ENCODE results near the gene FNTB. TPM values are rescaled to one million over a fixed set of nuclear protein-coding genes. Genes with fewer than 3 reads are reported as not detected.

Gene FNTB
- total RNA-seq, 1 donor, result 3.5 TPM

- Histone ChIP-seq H3K4me3 (ENCODE audit: low read length) (no peak overlapping the region), H3K27me3 (ENCODE audit: insufficient read depth, low read length) (peaks cover 2% of the 10 kb centered on the region), H3K9me3 (ENCODE audit: low read depth, low read length) (no peaks in the 10 kb centered on the region), H3K4me1 (ENCODE audit: insufficient read depth, low read length) (peaks cover 25% of the 10 kb centered on the region)
Measured at GRCh38 chr14:64983439-64984310, 3.0 kb upstream of the FNTB start.

DNA sequence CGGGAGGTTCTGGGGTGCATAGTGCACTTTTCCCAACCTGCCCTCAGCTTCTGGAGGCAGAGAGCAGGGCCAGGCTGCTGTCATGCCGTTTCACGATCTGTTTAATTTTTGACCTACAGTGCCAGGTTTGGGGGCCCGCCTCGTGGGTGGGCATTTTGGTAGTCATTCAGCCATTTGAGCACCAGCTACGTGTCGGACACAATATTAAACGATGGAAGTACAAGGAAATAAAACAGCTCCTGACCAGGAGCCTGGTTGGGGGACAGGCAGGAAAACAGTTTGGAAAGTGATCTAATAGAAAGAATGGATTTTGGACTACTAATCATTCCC is 708 bp downstream of the FNTB start:
- H3K9me3 ChIP-seq (ENCODE audit: low read depth, low read length), result no peaks in the 10 kb centered on the region
- H3K4me1 ChIP-seq (ENCODE audit: insufficient read depth, low read length), result peaks cover 60% of the 10 kb centered on the region
- H3K4me3 ChIP-seq (ENCODE audit: low read length), result peak overlapping the region; percentile 77
- peaks cover 2% of the 10 kb centered on the region for H3K27me3 ChIP-seq (ENCODE audit: insufficient read depth, low read length)

DNA sequence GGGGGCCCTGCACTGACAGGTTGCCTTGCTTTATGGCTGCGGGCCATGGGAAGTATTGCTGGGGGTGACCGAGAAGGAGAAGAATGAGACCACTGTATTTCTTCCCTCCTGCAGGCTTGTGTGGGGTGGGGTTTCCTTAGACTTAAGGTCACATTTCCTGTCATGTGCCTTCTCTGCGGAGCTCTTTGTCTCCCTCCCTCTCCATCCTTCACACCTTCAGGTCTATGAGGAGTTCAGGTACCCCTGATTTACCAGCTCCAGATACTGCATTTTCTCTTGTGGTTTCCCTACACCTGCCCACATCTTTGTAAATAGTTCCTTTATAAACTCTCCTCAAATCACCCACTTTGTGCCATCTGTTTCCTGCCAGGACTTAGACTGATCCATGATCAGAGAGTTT is 3.6 kb downstream of the FNTB start:
- no peaks in the 10 kb centered on the region for H3K27me3 ChIP-seq (ENCODE audit: insufficient read depth, low read length)
- H3K4me3 ChIP-seq (ENCODE audit: low read length), result no peak overlapping the region
- H3K9me3 ChIP-seq (ENCODE audit: low read depth, low read length), result no peaks in the 10 kb centered on the region
- peaks cover 79% of the 10 kb centered on the region for H3K4me1 ChIP-seq (ENCODE audit: insufficient read depth, low read length)

DNA sequence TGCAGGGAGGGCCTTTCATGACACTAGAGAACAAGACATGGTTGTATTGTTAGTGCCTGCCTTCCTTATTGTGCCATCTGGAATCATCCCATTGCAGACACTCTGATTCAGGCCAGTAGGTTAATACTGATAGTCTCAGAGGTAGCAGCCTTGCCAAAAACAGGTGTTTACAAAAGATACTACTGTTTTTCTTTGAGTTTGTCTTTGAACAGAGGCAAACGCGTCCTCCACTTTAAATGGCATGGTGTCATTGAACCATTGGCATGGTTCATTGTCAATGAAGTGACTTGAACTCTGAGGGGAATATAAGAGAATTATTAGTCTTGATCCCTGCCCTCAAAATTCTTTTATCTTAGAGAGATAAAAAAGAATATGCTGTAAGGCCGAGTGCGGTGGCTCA is 4.2 kb downstream of the FNTB start:
- H3K9me3 ChIP-seq (ENCODE audit: low read depth, low read length), result no peaks in the 10 kb centered on the region
- H3K4me3 ChIP-seq (ENCODE audit: low read length), result no peak overlapping the region
- H3K27me3 ChIP-seq (ENCODE audit: insufficient read depth, low read length), result no peaks in the 10 kb centered on the region
- peaks cover 81% of the 10 kb centered on the region for H3K4me1 ChIP-seq (ENCODE audit: insufficient read depth, low read length)

GRCh38 chr14:64992328-64992885 is 5.7 kb downstream of the FNTB start:
- Histone ChIP-seq H3K4me3 (ENCODE audit: low read length) (no peak overlapping the region), H3K27me3 (ENCODE audit: insufficient read depth, low read length) (no peaks in the 10 kb centered on the region), H3K9me3 (ENCODE audit: low read depth, low read length) (no peaks in the 10 kb centered on the region), H3K4me1 (ENCODE audit: insufficient read depth, low read length) (peaks cover 78% of the 10 kb centered on the region)

- no peaks in the 10 kb centered on the region for H3K27me3 ChIP-seq (ENCODE audit: insufficient read depth, low read length)
- H3K4me3 ChIP-seq (ENCODE audit: low read length), result no peak overlapping the region
- no peaks in the 10 kb centered on the region for H3K9me3 ChIP-seq (ENCODE audit: low read depth, low read length)
- H3K4me1 ChIP-seq (ENCODE audit: insufficient read depth, low read length), result peaks cover 70% of the 10 kb centered on the region
Measured at GRCh38 chr14:64993266-64993930, 6.7 kb downstream of the FNTB start.

DNA sequence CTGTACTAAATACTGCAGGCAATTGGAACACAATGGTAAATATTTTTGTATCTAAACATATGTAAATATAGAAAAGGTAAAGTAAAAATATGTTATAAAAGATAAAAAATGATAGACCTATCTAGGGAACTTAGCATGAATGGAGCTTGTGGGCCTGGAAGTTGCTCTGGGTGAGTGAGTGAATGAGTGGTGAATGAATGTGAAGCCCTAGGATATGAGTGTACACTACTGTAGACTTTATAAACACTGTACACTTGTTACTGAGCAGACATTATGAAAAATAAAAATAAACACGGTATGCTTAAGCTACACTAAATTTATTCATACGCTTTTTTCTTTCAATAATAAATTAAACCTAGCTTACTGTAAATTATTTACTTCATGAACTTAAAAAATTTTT is 7.8 kb downstream of the FNTB start:
- H3K4me1 ChIP-seq (ENCODE audit: insufficient read depth, low read length), result peaks cover 64% of the 10 kb centered on the region

GRCh38 chr14:64995291-64995690 is 8.6 kb downstream of the FNTB start:
- no peaks in the 10 kb centered on the region for H3K9me3 ChIP-seq (ENCODE audit: low read depth, low read length)
- peaks cover 57% of the 10 kb centered on the region for H3K4me1 ChIP-seq (ENCODE audit: insufficient read depth, low read length)
- H3K4me3 ChIP-seq (ENCODE audit: low read length), result no peak overlapping the region
- no peaks in the 10 kb centered on the region for H3K27me3 ChIP-seq (ENCODE audit: insufficient read depth, low read length)

More for the DNA sequence above, 7.8 kb downstream of the FNTB start:
- Histone ChIP-seq H3K27me3 (ENCODE audit: insufficient read depth, low read length) (no peaks in the 10 kb centered on the region), H3K4me3 (ENCODE audit: low read length) (no peak overlapping the region), H3K9me3 (ENCODE audit: low read depth, low read length) (no peaks in the 10 kb centered on the region)

DNA sequence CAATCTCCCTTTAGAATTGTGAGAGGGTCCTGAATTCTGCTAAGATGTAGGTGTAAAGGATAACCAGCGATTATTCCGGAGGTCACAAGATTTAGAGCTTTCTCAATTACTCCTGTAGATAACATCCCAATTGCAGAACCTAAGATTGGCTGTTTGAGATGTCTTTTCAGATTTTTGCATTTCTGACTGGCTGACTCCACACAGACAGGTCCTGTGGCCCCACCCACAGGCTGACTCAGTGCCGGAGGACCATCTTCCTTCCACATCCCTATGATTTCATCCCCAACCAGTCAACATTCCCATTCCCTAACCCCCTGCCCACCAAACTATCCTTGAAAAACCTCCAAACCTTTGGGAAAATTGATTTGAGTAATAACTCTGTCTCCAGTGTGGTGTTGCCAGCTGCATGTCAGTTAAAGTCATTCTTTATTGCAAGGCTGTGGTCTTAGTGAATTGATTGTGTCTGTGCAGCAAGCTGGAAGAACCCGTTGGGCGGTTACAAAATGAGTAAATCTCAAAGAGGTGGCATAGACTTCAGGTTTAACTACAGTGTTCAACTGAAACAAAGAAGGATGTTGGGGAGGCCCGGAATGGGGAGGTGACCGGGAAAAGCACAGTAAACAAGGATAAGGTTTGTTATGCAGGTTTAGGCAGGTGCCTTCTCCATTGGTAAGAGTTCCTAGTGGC is 10.6 kb downstream of the FNTB start:
- H3K4me3 ChIP-seq (ENCODE audit: low read length), result no peak overlapping the region
- no peaks in the 10 kb centered on the region for H3K9me3 ChIP-seq (ENCODE audit: low read depth, low read length)
- H3K4me1 ChIP-seq (ENCODE audit: insufficient read depth, low read length), result peaks cover 37% of the 10 kb centered on the region
- H3K27me3 ChIP-seq (ENCODE audit: insufficient read depth, low read length), result no peaks in the 10 kb centered on the region

DNA sequence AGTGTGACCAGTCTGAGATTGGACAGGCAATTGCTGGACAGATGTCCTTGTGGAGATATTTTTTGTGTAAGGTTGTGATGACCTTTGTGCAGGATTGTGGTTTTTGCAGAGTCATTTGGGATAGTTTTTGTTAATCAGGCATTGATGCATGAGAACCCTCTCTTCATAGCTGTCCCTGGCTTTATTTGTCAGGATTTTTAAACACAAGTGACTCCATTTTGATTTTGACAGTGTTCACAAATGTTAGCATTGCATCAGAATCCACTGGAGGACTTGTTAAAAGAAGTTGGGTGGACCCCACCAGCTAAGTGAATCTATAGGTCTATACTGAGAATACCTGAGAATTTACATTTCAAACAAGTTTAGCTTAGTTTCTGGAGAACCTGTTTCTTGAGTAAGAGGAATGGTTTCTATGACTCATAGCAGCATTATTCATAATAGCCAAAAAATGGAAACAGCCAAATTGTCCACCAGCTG is 11.8 kb downstream of the FNTB start:
- no peaks in the 10 kb centered on the region for H3K27me3 ChIP-seq (ENCODE audit: insufficient read depth, low read length)
- no peaks in the 10 kb centered on the region for H3K9me3 ChIP-seq (ENCODE audit: low read depth, low read length)
- peaks cover 32% of the 10 kb centered on the region for H3K4me1 ChIP-seq (ENCODE audit: insufficient read depth, low read length)
- H3K4me3 ChIP-seq (ENCODE audit: low read length), result no peak overlapping the region

- no peaks in the 10 kb centered on the region for H3K27me3 ChIP-seq (ENCODE audit: insufficient read depth, low read length)
- peaks cover 14% of the 10 kb centered on the region for H3K4me1 ChIP-seq (ENCODE audit: insufficient read depth, low read length)
- no peaks in the 10 kb centered on the region for H3K9me3 ChIP-seq (ENCODE audit: low read depth, low read length)
- no peak overlapping the region for H3K4me3 ChIP-seq (ENCODE audit: low read length)
Measured at GRCh38 chr14:65000898-65001591, 14.3 kb downstream of the FNTB start.

- Histone ChIP-seq H3K9me3 (ENCODE audit: low read depth, low read length) (no peaks in the 10 kb centered on the region), H3K27me3 (ENCODE audit: insufficient read depth, low read length) (no peaks in the 10 kb centered on the region), H3K4me3 (ENCODE audit: low read length) (no peak overlapping the region), H3K4me1 (ENCODE audit: insufficient read depth, low read length) (peaks cover 11% of the 10 kb centered on the region)
Measured at GRCh38 chr14:65001723-65002122, 15.0 kb downstream of the FNTB start.

DNA sequence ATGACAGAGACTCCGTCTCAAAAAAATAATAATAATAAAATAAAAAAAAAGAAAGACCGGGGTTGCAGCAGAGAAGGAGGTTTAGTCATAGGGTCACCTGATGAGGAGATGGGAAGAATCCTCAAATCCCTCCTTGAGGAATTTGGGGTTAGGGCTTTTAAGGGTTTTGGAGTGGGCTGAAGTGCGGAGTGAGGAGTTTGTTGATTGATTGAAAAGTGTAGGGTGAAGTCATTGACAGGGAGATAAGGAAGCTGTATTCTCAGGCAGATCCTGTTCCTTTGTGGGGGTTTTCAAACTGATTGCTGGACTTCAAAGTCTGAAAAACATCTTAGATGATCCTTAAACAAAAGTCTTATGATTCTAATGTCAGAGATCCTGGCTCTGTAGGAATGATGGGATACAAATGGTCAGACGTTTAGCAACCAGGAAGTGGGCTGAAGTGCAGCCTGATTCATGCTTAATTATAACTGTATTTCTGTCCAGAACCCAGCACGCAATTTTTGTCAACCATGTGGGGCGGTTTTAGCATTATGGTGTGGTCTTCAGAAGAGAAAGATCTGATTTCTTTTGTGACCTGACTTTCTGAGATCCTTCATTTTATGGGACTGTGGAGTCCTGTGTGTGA is 16.0 kb downstream of the FNTB start:
- no peak overlapping the region for H3K4me3 ChIP-seq (ENCODE audit: low read length)
- H3K27me3 ChIP-seq (ENCODE audit: insufficient read depth, low read length), result no peaks in the 10 kb centered on the region
- H3K4me1 ChIP-seq (ENCODE audit: insufficient read depth, low read length), result peaks cover 11% of the 10 kb centered on the region
- H3K9me3 ChIP-seq (ENCODE audit: low read depth, low read length), result no peaks in the 10 kb centered on the region

DNA sequence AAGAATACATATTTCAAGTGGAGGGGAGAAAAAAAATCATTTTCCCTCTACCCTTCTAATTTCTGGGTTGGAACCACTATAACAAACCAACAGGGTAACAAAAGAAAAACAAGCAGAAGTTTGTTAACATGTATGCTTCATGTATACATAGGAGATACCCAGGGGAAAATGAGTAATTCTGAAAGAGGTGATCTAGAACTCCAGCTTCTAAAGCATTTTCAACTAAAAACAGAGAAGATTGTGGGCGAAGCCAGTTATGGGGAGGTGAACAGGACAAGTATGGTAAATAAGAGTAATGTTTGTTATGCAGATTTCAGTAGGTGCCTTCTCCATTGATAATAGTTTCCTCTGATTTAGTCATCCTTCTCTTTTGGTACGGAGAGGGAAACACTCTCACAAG is 16.7 kb downstream of the FNTB start:
- no peak overlapping the region for H3K4me3 ChIP-seq (ENCODE audit: low read length)
- H3K4me1 ChIP-seq (ENCODE audit: insufficient read depth, low read length), result peaks cover 9% of the 10 kb centered on the region
- no peaks in the 10 kb centered on the region for H3K9me3 ChIP-seq (ENCODE audit: low read depth, low read length)
- H3K27me3 ChIP-seq (ENCODE audit: insufficient read depth, low read length), result no peaks in the 10 kb centered on the region
